HEK293 (cell line): ENCODE data around the gene SLC6A17.
A peak's percentile ranks its signal among the peaks of the same experiment; 100 is the strongest.

Experiments
- CTCF ChIA-PET: fragments of 350-600 bp; formaldehyde crosslinking; extraction: SDS; loops from one replicate; lab custom pipeline; 2021; ENCODE audit warnings: antibody characterized with exemption; lab: Yijun Ruan, JAX
- POLR2A ChIA-PET: fragments of 300-600 bp; formaldehyde crosslinking; extraction: SDS; loops from one replicate; lab custom pipeline; 2020; ENCODE audit warnings: antibody characterized with exemption, inconsistent platforms; lab: Yijun Ruan, JAX
- H3K27ac ChIP-seq: fragments of 200-500 bp; sonication (Bioruptor generic); 2 replicates; pipeline ENCODE4 v1.5.1; 2014; ENCODE audit warnings: low read depth, low read length, control low read depth, inconsistent platforms; ENCODE audit errors: extremely low read depth
- H3K36me3 ChIP-seq, 2 experiments: fragments of 200-500 bp in 1 of 2; sonication (Bioruptor generic) in 1 of 2; 1 replicate in 1 of 2; 2 replicates in 1 of 2; pipeline ENCODE4 v1.5.1; 2014 to 2017; ENCODE audit warnings: inconsistent platforms in 2 of 2, low read length in 2 of 2; ENCODE audit not compliant: control insufficient read depth in 2 of 2, insufficient read depth in 1 of 2
- H3K4me1 ChIP-seq: fragments of 200-500 bp; sonication (Bioruptor generic); 2 replicates; pipeline ENCODE4 v1.5.1; 2014; ENCODE audit warnings: mild to moderate bottlenecking, low read length, inconsistent platforms; ENCODE audit not compliant: control insufficient read depth, insufficient read depth
- H3K4me3 ChIP-seq: 2 replicates; pipeline ENCODE4 v1.5.1; 2011; ENCODE audit warnings: low read depth, mild to moderate bottlenecking, control low read depth, low read length, moderate library complexity
- H3K9me3 ChIP-seq: fragments of 200-500 bp; sonication (Bioruptor generic); 2 replicates; pipeline ENCODE4 v1.5.1; 2014; ENCODE audit warnings: low read depth, low read length, inconsistent platforms; ENCODE audit not compliant: control insufficient read depth, insufficient read depth
- GLIS2 ChIP-seq: fragments of 450-650 bp; formaldehyde crosslinking; IDR thresholded peaks from 2 replicates; pipeline ENCODE4 v1.5.1; 2016; ENCODE audit warnings: missing biosample characterization, missing genetic modification characterization
- KLF1 ChIP-seq: fragments of 450-650 bp; formaldehyde crosslinking; IDR thresholded peaks from 2 replicates; pipeline ENCODE4 v1.5.1; 2016; ENCODE audit warnings: missing biosample characterization, missing genetic modification characterization
- PBX3 ChIP-seq: sonication (generic); formaldehyde crosslinking; IDR thresholded peaks from 2 replicates; pipeline ENCODE4 v1.8.1; 2022; ENCODE audit warnings: mild to moderate bottlenecking, moderate library complexity, missing genetic modification reagents
- ZBTB11 ChIP-seq: fragments of 450-650 bp; formaldehyde crosslinking; conservative IDR thresholded peaks from 2 replicates; pipeline ENCODE4 v1.5.1; 2016; ENCODE audit warnings: low read depth, missing biosample characterization, missing genetic modification characterization
- ZNF292 ChIP-seq: fragments of 450-650 bp; formaldehyde crosslinking; IDR thresholded peaks from 2 replicates; pipeline ENCODE4 v1.5.1; 2016; ENCODE audit warnings: low read depth, missing biosample characterization, missing genetic modification characterization, borderline replicate concordance
- ZNF394 ChIP-seq: fragments of 450-650 bp; formaldehyde crosslinking; IDR thresholded peaks from 2 replicates; pipeline ENCODE4 v1.5.1; 2016; ENCODE audit warnings: missing biosample characterization, missing genetic modification characterization, mild to moderate bottlenecking, moderate library complexity, borderline replicate concordance
- ZNF449 ChIP-seq: fragments of 450-650 bp; formaldehyde crosslinking; IDR thresholded peaks from 2 replicates; pipeline ENCODE4 v1.5.1; 2017; ENCODE audit warnings: missing biosample characterization, mild to moderate bottlenecking, missing genetic modification characterization, moderate library complexity
- ZNF558 ChIP-seq: fragments of 450-650 bp; formaldehyde crosslinking; IDR thresholded peaks from 2 replicates; pipeline ENCODE4 v1.5.1; 2016; ENCODE audit warnings: missing biosample characterization, missing genetic modification characterization
- ZNF580 ChIP-seq: fragments of 450-650 bp; formaldehyde crosslinking; IDR thresholded peaks from 2 replicates; pipeline ENCODE4 v1.5.1; 2016; ENCODE audit warnings: missing biosample characterization, missing genetic modification characterization
- ZNF629 ChIP-seq: fragments of 450-650 bp; formaldehyde crosslinking; IDR thresholded peaks from 2 replicates; pipeline ENCODE4 v1.5.1; 2017; ENCODE audit warnings: missing biosample characterization, missing genetic modification characterization
- ZNF701 ChIP-seq: fragments of 450-650 bp; formaldehyde crosslinking; IDR thresholded peaks from 2 replicates; pipeline ENCODE4 v1.5.1; 2016; ENCODE audit warnings: missing biosample characterization, missing genetic modification characterization
- ZNF830 ChIP-seq: fragments of 450-650 bp; IDR thresholded peaks from 2 replicates; pipeline ENCODE4 v1.5.0; 2018; ENCODE audit warnings: missing biosample characterization, missing genetic modification characterization, low read depth, mild to moderate bottlenecking, moderate library complexity
- TF ChIP-seq, protein P1 (sequence below): fragments of 450-650 bp; formaldehyde crosslinking; IDR thresholded peaks from 2 replicates; pipeline ENCODE4 v1.5.1; 2016; ENCODE audit warnings: missing biosample characterization, missing genetic modification characterization
- TF ChIP-seq, protein P2 (sequence below): fragments of 450-650 bp; formaldehyde crosslinking; IDR thresholded peaks from 2 replicates; pipeline ENCODE4 v1.5.1; 2017; ENCODE audit warnings: missing biosample characterization, missing genetic modification characterization
- TF ChIP-seq, protein P3 (sequence below): fragments of 450-650 bp; formaldehyde crosslinking; IDR thresholded peaks from 2 replicates; pipeline ENCODE4 v1.5.1; 2016; ENCODE audit warnings: missing biosample characterization, missing genetic modification characterization
- TF ChIP-seq, protein P4 (sequence below): fragments of 450-650 bp; formaldehyde crosslinking; IDR thresholded peaks from 2 replicates; pipeline ENCODE4 v1.5.1; 2017; ENCODE audit warnings: missing biosample characterization, missing genetic modification characterization
- TF ChIP-seq, protein P5 (sequence below): fragments of 450-650 bp; formaldehyde crosslinking; IDR thresholded peaks from 2 replicates; pipeline ENCODE4 v1.5.1; 2016; ENCODE audit warnings: missing biosample characterization, missing genetic modification characterization

SLC6A17 gene

GRCh38 chr1:110198746-110199145, 48.5 kb downstream of the SLC6A17 start:
- Histone ChIP-seq H3K36me3 (no peaks in the 10 kb centered on the region), H3K4me1 (no peaks in the 10 kb centered on the region), H3K27ac (no peak overlapping the region), H3K4me3 (no peak overlapping the region), H3K9me3 (no peaks in the 10 kb centered on the region)
- no peak for TF ChIP-seq ZNF449 (tag by site-specific recombination)
- TF ChIP-seq ZNF701 (tag by site-specific recombination): no peak
- TF ChIP-seq ZNF292 (tag by site-specific recombination): no peak
- TF ChIP-seq, protein P1, sequence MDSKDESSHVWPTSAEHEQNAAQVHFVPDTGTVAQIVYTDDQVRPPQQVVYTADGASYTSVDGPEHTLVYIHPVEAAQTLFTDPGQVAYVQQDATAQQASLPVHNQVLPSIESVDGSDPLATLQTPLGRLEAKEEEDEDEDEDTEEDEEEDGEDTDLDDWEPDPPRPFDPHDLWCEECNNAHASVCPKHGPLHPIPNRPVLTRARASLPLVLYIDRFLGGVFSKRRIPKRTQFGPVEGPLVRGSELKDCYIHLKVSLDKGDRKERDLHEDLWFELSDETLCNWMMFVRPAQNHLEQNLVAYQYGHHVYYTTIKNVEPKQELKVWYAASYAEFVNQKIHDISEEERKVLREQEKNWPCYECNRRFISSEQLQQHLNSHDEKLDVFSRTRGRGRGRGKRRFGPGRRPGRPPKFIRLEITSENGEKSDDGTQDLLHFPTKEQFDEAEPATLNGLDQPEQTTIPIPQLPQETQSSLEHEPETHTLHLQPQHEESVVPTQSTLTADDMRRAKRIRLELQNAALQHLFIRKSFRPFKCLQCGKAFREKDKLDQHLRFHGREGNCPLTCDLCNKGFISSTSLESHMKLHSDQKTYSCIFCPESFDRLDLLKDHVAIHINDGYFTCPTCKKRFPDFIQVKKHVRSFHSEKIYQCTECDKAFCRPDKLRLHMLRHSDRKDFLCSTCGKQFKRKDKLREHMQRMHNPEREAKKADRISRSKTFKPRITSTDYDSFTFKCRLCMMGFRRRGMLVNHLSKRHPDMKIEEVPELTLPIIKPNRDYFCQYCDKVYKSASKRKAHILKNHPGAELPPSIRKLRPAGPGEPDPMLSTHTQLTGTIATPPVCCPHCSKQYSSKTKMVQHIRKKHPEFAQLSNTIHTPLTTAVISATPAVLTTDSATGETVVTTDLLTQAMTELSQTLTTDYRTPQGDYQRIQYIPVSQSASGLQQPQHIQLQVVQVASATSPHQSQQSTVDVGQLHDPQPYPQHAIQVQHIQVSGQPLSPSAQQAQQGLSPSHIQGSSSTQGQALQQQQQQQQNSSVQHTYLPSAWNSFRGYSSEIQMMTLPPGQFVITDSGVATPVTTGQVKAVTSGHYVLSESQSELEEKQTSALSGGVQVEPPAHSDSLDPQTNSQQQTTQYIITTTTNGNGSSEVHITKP: 0 out of 2 replicates have a peak, but pooled peaks have one; percentile 20
- TF ChIP-seq, protein P2, sequence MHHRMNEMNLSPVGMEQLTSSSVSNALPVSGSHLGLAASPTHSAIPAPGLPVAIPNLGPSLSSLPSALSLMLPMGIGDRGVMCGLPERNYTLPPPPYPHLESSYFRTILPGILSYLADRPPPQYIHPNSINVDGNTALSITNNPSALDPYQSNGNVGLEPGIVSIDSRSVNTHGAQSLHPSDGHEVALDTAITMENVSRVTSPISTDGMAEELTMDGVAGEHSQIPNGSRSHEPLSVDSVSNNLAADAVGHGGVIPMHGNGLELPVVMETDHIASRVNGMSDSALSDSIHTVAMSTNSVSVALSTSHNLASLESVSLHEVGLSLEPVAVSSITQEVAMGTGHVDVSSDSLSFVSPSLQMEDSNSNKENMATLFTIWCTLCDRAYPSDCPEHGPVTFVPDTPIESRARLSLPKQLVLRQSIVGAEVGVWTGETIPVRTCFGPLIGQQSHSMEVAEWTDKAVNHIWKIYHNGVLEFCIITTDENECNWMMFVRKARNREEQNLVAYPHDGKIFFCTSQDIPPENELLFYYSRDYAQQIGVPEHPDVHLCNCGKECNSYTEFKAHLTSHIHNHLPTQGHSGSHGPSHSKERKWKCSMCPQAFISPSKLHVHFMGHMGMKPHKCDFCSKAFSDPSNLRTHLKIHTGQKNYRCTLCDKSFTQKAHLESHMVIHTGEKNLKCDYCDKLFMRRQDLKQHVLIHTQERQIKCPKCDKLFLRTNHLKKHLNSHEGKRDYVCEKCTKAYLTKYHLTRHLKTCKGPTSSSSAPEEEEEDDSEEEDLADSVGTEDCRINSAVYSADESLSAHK: no peak
- CTCF ChIA-PET: interaction anchor here (0.6 to 20.2 kb wide), 3 partner anchors 114 to 261 kb away, joined by 3 to 662 read pairs (median 33); no protein-coding TSS in a partner anchor
- POLR2A ChIA-PET: no interaction called here

- ChIA-PET POLR2A (no interaction called here), CTCF (interaction anchor here (0.6 to 20.2 kb wide), 6 partner anchors 9 to 297 kb away, joined by 3 to 662 read pairs (median 122); no protein-coding TSS in a partner anchor)
- Histone ChIP-seq H3K4me1 (no peaks in the 10 kb centered on the region), H3K4me3 (no peak overlapping the region), H3K27ac (no peak overlapping the region), H3K9me3 (no peaks in the 10 kb centered on the region), H3K36me3 (no peaks in the 10 kb centered on the region)
- TF ChIP-seq ZNF629 (tag by site-specific recombination): no peak
- TF ChIP-seq, protein P3, sequence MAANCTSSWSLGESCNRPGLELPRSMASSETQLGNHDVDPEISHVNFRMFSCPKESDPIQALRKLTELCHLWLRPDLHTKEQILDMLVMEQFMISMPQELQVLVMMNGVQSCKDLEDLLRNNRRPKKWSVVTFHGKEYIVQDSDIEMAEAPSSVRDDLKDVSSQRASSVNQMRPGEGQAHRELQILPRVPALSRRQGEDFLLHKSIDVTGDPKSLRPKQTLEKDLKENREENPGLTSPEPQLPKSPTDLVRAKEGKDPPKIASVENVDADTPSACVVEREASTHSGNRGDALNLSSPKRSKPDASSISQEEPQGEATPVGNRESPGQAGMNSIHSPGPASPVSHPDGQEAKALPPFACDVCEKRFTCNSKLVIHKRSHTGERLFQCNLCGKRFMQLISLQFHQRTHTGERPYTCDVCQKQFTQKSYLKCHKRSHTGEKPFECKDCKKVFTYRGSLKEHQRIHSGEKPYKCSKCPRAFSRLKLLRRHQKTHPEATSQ (tag by site-specific recombination): no peak
- TF ChIP-seq GLIS2: no peak
- no peak for TF ChIP-seq ZNF394 (tag by site-specific recombination)
- TF ChIP-seq KLF1: no peak
- TF ChIP-seq ZNF558 (tag by site-specific recombination): no peak
- TF ChIP-seq, protein P4, sequence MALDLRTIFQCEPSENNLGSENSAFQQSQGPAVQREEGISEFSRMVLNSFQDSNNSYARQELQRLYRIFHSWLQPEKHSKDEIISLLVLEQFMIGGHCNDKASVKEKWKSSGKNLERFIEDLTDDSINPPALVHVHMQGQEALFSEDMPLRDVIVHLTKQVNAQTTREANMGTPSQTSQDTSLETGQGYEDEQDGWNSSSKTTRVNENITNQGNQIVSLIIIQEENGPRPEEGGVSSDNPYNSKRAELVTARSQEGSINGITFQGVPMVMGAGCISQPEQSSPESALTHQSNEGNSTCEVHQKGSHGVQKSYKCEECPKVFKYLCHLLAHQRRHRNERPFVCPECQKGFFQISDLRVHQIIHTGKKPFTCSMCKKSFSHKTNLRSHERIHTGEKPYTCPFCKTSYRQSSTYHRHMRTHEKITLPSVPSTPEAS (tag by site-specific recombination): no peak
- no peak for TF ChIP-seq PBX3 (CRISPR knock-in tag)
- TF ChIP-seq, protein P5, sequence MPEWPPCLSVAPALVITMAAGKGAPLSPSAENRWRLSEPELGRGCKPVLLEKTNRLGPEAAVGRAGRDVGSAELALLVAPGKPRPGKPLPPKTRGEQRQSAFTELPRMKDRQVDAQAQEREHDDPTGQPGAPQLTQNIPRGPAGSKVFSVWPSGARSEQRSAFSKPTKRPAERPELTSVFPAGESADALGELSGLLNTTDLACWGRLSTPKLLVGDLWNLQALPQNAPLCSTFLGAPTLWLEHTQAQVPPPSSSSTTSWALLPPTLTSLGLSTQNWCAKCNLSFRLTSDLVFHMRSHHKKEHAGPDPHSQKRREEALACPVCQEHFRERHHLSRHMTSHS (tag by site-specific recombination): no peak
- TF ChIP-seq ZNF580 (tag by site-specific recombination): no peak
- TF ChIP-seq ZBTB11 (tag by site-specific recombination): no peak
- TF ChIP-seq ZNF830 (tag by site-specific recombination): no peak
Measured at GRCh38 chr1:110200190-110200589, 49.9 kb downstream of the SLC6A17 start.
